Thyroid gland (tissue), 4 donors: ENCODE data around the gene POLN.

Experiments
- POLR2A ChIP-seq, 2 donors: fragments of 450-650 bp; IDR thresholded peaks; one replicate each; pipeline ENCODE4 v1.6.1; 2017; ENCODE audit warnings: antibody characterized with exemption in 2 of 2, mild to moderate bottlenecking in 2 of 2, moderate library complexity in 1 of 2
- TF ChIP-seq, protein P1 (sequence below), 6 experiments: fragments of 200-600 bp in 3 of 6; fragments of 450-650 bp in 3 of 6; sonication (generic) in 3 of 6; IDR thresholded peaks; one replicate each; pipeline ENCODE4 v1.5.1; 2016 to 2019; ENCODE audit warnings: antibody characterized with exemption in 6 of 6, mild to moderate bottlenecking in 2 of 6, inconsistent platforms in 1 of 6, moderate library complexity in 1 of 6

DNA sequence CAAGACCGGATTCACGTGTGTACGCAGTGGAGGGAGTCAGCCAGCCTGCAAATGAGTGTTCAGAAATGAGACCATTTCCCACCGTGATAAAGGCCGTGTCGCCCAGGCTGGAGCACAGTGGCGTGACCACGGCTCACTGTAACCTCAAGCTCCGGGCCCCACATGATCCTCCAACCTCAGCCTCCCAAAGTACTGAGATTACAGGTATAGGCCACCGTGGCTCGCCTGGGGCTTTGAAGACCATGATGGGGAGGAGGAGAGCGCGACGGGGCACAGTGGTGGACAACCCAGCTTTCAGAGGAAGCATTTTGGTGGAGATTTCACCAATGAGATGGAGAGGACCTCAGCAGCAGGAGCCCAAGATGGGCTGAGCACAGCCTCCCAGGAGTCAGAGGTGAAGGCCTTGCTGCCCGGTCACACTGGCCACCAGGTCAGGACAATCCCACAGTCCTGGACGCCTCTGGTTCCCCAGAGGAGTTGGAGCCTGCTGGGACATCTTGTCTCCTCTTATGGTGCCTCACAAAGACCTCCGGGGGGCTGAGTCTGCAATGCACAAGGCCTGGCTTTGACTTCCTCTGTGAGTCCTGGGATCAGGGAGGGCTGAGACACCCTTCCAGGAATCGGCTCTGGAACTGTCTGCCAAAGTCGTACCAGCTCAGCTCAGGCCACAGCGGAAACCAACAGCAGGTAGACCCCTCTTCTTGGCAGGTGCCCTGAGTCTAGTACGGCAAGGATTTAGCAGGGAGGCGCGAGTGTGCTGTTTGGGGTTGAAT is 42.4 kb upstream of the POLN start:
- TF ChIP-seq, protein P1, sequence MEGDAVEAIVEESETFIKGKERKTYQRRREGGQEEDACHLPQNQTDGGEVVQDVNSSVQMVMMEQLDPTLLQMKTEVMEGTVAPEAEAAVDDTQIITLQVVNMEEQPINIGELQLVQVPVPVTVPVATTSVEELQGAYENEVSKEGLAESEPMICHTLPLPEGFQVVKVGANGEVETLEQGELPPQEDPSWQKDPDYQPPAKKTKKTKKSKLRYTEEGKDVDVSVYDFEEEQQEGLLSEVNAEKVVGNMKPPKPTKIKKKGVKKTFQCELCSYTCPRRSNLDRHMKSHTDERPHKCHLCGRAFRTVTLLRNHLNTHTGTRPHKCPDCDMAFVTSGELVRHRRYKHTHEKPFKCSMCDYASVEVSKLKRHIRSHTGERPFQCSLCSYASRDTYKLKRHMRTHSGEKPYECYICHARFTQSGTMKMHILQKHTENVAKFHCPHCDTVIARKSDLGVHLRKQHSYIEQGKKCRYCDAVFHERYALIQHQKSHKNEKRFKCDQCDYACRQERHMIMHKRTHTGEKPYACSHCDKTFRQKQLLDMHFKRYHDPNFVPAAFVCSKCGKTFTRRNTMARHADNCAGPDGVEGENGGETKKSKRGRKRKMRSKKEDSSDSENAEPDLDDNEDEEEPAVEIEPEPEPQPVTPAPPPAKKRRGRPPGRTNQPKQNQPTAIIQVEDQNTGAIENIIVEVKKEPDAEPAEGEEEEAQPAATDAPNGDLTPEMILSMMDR (IDR thresholded peaks at IDR 0.05) = no peak
- no peak for TF ChIP-seq POLR2A (IDR thresholded peaks at IDR 0.05)
